NT2/D1 (cell line): Measurements from ENCODE around the gene LEFTY1.

Source experiments
- SUZ12 ChIP-seq: IDR thresholded peaks from 2 replicates; pipeline ENCODE4 v1.6.1; 2011; ENCODE audit not compliant: insufficient read length, insufficient read depth; ENCODE audit errors: extremely low read depth
- YY1 ChIP-seq: IDR thresholded peaks from 2 replicates; pipeline ENCODE4 v1.6.1; 2011; ENCODE audit not compliant: insufficient read length, insufficient read depth
- ZNF274 ChIP-seq: IDR thresholded peaks from 2 replicates; pipeline ENCODE4 v1.6.1; 2011; ENCODE audit warnings: mild to moderate bottlenecking, low read depth, low read length

- TF ChIP-seq ZNF274 = no peak
- TF ChIP-seq YY1 = no peak
- TF ChIP-seq SUZ12 = no peak
Measured at GRCh38 chr1:225866981-225867380, 22.0 kb downstream of the LEFTY1 start.
